ENCODE data around the gene VWDE. TPM values are rescaled to one million over a fixed set of nuclear protein-coding genes. Genes with fewer than 3 reads are reported as not detected.
A peak's percentile ranks its signal among the peaks of the same experiment; 100 is the strongest.

The VWDE gene
- total and polyA plus RNA-seq, 2 of the 8 experiments (the other 6 are each of a cell fraction or from before 2014, with no cell fraction given): 11.0 to 21.2 TPM

DNA sequence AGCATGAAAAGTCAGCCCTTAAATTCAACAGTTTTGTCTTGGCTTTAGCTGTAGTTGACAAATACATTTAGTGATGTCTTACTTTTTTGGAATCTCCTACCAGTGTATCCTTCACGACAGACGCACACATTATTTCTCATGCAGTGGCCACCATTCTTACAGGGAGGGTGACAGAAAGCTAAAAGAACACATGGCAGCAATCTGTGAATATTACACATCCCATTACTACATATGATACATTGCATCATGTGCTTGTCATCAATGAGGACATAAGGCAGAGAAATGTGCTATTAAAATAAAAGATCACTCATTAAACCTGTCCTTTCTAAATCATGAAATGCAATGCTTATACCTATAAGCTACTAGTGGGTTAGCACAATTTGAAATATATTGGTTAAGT, 66.6 kb downstream of the VWDE start:
- Histone ChIP-seq H2AK5ac (ENCODE audit: low read depth, low read length) (no peak overlapping the region), H3K23ac (ENCODE audit: insufficient read length) (no peak overlapping the region), H3K14ac (ENCODE audit: insufficient read length) (no peak overlapping the region), H2BK12ac (ENCODE audit: low read depth, low read length) (no peak overlapping the region), H4K8ac (ENCODE audit: extremely low read depth, insufficient read depth, low read length) (no peak overlapping the region), H3K4me2 (ENCODE audit: insufficient read depth in 1 of 2, low read depth in 2 of 2, low read length in 2 of 2) (no peak overlapping the region), H2BK20ac (ENCODE audit: low read length) (no peak overlapping the region), H3K79me1 (ENCODE audit: low read depth, low read length) (no peaks in the 10 kb centered on the region), H4K91ac (replicated peaks; ENCODE audit: insufficient read length, low read length) (no peak overlapping the region), H3K23me2 (ENCODE audit: low read depth, low read length) (no peaks in the 10 kb centered on the region), H3K18ac (ENCODE audit: extremely low read depth, low read length) (no peak overlapping the region), H3K4me1 (replicated peaks in 1 of 4; ENCODE audit: control insufficient read depth in 3 of 4, insufficient read depth in 4 of 4, low read length in 3 of 4) (peaks cover 0 to 3% (median 0%) of the 10 kb centered on the region in 4 experiments; a peak in 1 of 7 replicates), H4K5ac (ENCODE audit: insufficient read length, low read depth, low read length) (no peak overlapping the region), H3K9me3 (ENCODE audit: insufficient read depth in 2 of 2, low read depth in 1 of 2, low read length in 1 of 2) (no peaks in the 10 kb centered on the region), H4K20me1 (replicated peaks in 1 of 2; ENCODE audit: control insufficient read depth in 1 of 2, insufficient read depth in 2 of 2, low read length in 2 of 2) (no peaks in the 10 kb centered on the region), H3K27me3 (replicated peaks in 1 of 4; ENCODE audit: control insufficient read depth in 3 of 4, extremely low read depth in 1 of 4, insufficient read depth in 3 of 4, low read length in 3 of 4) (no peaks in the 10 kb centered on the region), H3K27ac (ENCODE audit: low read depth, low read length) (no peak overlapping the region), H3K9ac (replicated peaks in 1 of 4; ENCODE audit: extremely low read depth in 1 of 4, low read depth in 3 of 4, low read length in 3 of 4) (no peak overlapping the region), H2BK5ac (ENCODE audit: low read depth, low read length) (no peak overlapping the region), H2BK120ac (replicated peaks; ENCODE audit: low read depth, low read length) (no peak overlapping the region), H3K36me3 (ENCODE audit: control insufficient read depth in 2 of 4, insufficient read depth in 4 of 4, low read length in 3 of 4) (peaks cover 0 to 14% (median 4%) of the 10 kb centered on the region in 4 experiments; a peak in 3 of 8 replicates), H3K56ac (replicated peaks; ENCODE audit: insufficient read length, low read depth, low read length) (no peak overlapping the region), H2AFZ (ENCODE audit: low read length) (no peak overlapping the region), H3K4ac (replicated peaks; ENCODE audit: insufficient read length, low read depth, low read length) (no peak overlapping the region), H3K4me3 (ENCODE audit: extremely low read depth in 1 of 4, insufficient read depth in 2 of 4, low read depth in 3 of 4, low read length in 4 of 4) (no peak overlapping the region), H2BK15ac (ENCODE audit: low read length) (no peak overlapping the region), H3K79me2 (ENCODE audit: control insufficient read depth in 1 of 2, insufficient read depth in 2 of 2, low read length in 2 of 2) (no peaks in the 10 kb centered on the region)
- FAIRE-seq: peak; percentile 7
- CTCF ChIA-PET (ENCODE audit: partially characterized antibody): interaction anchor here (1.1 to 1.7 kb wide), 4 partner anchors 14 to 619 kb away, joined by 4 to 7 read pairs (median 6); no protein-coding TSS in a partner anchor
- WGBS, 2 experiments (ENCODE audit: extremely low coverage in 1 of 2, insufficient coverage in 1 of 2, insufficient read length in 1 of 2, insufficient replicate concordance in 2 of 2, low coverage in 1 of 2, low lambda C conversion rate in 2 of 2, missing lambda C conversion rate in 1 of 2): 94% methylated on average over 2 of the region's 2 CpGs; no CpG with 5 or more reads in 1 of the 2 experiments
- POLR2A ChIA-PET (ENCODE audit: partially characterized antibody): interaction anchor here (0.7 kb wide), 1 partner anchor 207 kb away, joined by 3 read pairs; no protein-coding TSS in a partner anchor
- no peak for DNase-seq (ENCODE audit: low read depth in 1 of 2, low spot score in 2 of 2)
- TF ChIP-seq EGR1 (IDR thresholded peaks at IDR 0.05; ENCODE audit: borderline replicate concordance, low read depth, low read length): no peak
- no peak for TF ChIP-seq CTBP2 (IDR thresholded peaks at IDR 0.05; ENCODE audit: borderline replicate concordance, insufficient read depth, insufficient read length, low read length)
- no peak for TF ChIP-seq BACH1 (IDR thresholded peaks at IDR 0.05; ENCODE audit: low read length)
- TF ChIP-seq KDM4A (IDR thresholded peaks at IDR 0.05; ENCODE audit: low read depth, low read length, severe bottlenecking): no peak
- TF ChIP-seq GABPA (IDR thresholded peaks at IDR 0.05; ENCODE audit: borderline replicate concordance, insufficient read depth, low read length): no peak
- TF ChIP-seq EP300 (IDR thresholded peaks at IDR 0.05; ENCODE audit: borderline replicate concordance in 1 of 2, low read depth in 2 of 2, low read length in 2 of 2): no peak
- TF ChIP-seq RNF2 (IDR thresholded peaks at IDR 0.05; ENCODE audit: borderline replicate concordance, low read depth, low read length, missing control alignments, poor library complexity, severe bottlenecking): no peak
- TF ChIP-seq, protein P1, sequence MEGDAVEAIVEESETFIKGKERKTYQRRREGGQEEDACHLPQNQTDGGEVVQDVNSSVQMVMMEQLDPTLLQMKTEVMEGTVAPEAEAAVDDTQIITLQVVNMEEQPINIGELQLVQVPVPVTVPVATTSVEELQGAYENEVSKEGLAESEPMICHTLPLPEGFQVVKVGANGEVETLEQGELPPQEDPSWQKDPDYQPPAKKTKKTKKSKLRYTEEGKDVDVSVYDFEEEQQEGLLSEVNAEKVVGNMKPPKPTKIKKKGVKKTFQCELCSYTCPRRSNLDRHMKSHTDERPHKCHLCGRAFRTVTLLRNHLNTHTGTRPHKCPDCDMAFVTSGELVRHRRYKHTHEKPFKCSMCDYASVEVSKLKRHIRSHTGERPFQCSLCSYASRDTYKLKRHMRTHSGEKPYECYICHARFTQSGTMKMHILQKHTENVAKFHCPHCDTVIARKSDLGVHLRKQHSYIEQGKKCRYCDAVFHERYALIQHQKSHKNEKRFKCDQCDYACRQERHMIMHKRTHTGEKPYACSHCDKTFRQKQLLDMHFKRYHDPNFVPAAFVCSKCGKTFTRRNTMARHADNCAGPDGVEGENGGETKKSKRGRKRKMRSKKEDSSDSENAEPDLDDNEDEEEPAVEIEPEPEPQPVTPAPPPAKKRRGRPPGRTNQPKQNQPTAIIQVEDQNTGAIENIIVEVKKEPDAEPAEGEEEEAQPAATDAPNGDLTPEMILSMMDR (IDR thresholded peaks at IDR 0.05; ENCODE audit: control extremely low read depth in 1 of 3, insufficient read depth in 1 of 3, low read depth in 1 of 3, low read length in 3 of 3): no peak
- TF ChIP-seq CBX5 (IDR thresholded peaks at IDR 0.05; ENCODE audit: low read depth, low read length): no peak
- TF ChIP-seq BRCA1 (IDR thresholded peaks at IDR 0.05; ENCODE audit: low read depth, low read length): no peak

Data from H1 (cell line).